ENCODE results near the gene ATPAF2. TPM values are rescaled to one million over a fixed set of nuclear protein-coding genes. Genes with fewer than 3 reads are reported as not detected.

Gene ATPAF2
- total RNA-seq, 1 experiment from 2014 or later, result 18.6 TPM

- intact Hi-C loops (cut with micrococcal nuclease), result loop anchor here (1.0 to 2.0 kb wide), 5 partner anchors 19 to 81 kb away; partner anchors contain the start of genes ATPAF2 and GID4
- CTCF ChIA-PET, result interaction anchor here (0.5 to 0.9 kb wide), 3 partner anchors 11 to 82 kb away, joined by 3 to 5 read pairs (median 3); no protein-coding TSS in a partner anchor
- POLR2A ChIA-PET, result interaction anchor here (0.7 to 2.1 kb wide), 11 partner anchors 12 to 131 kb away, joined by 3 to 22 read pairs (median 7); partner anchors contain the start of gene ATPAF2
- Mint-ChIP-seq H3K36me3 (ENCODE audit: insufficient read depth, unreplicated experiment) (no peaks in the 10 kb centered on the region), H3K27ac (ENCODE audit: low read depth, unreplicated experiment) (peak overlapping the region; percentile 98), H3K9me3 (ENCODE audit: unreplicated experiment) (no peaks in the 10 kb centered on the region), H3K4me1 (ENCODE audit: insufficient read depth, unreplicated experiment) (peaks cover 20% of the 10 kb centered on the region), H3K4me3 (ENCODE audit: unreplicated experiment) (peak overlapping the region; percentile 90), H3K27me3 (ENCODE audit: insufficient read depth, unreplicated experiment) (no peaks in the 10 kb centered on the region)
- no peak for TF ChIP-seq CTCF (IDR thresholded peaks at IDR 0.05; ENCODE audit: unreplicated experiment)
- BruUV-seq (replicated peaks), result no TSS peak
- no peak for DNase-seq (ENCODE audit: unreplicated experiment)
Measured at GRCh38 chr17:17971431-17972125, 67.4 kb downstream of the ATPAF2 start.

- peaks cover 20% of the 10 kb centered on the region for H3K4me1 Mint-ChIP-seq (ENCODE audit: insufficient read depth, unreplicated experiment)
- H3K27ac Mint-ChIP-seq (ENCODE audit: low read depth, unreplicated experiment), result peak overlapping the region; percentile 98
Measured at GRCh38 chr17:17970699-17971430, 68.1 kb downstream of the ATPAF2 start.

More at GRCh38 chr17:17970699-17971430, 68.1 kb downstream of the ATPAF2 start:
- no peaks in the 10 kb centered on the region for H3K27me3 Mint-ChIP-seq (ENCODE audit: insufficient read depth, unreplicated experiment)
- TF ChIP-seq CTCF (IDR thresholded peaks at IDR 0.05; ENCODE audit: unreplicated experiment), result no peak
- TSS peak; percentile 47 for BruUV-seq (replicated peaks)
- DNase-seq (ENCODE audit: unreplicated experiment), result no peak
- no peaks in the 10 kb centered on the region for H3K36me3 Mint-ChIP-seq (ENCODE audit: insufficient read depth, unreplicated experiment)
- intact Hi-C loops (cut with micrococcal nuclease), result no loop called here
- no peaks in the 10 kb centered on the region for H3K9me3 Mint-ChIP-seq (ENCODE audit: unreplicated experiment)
- ChIA-PET POLR2A (interaction anchor here (0.7 to 1.7 kb wide), 5 partner anchors 9 to 70 kb away, joined by 3 to 9 read pairs (median 4); no protein-coding TSS in a partner anchor), CTCF (interaction anchor here (0.5 to 0.7 kb wide), 2 partner anchors 10 to 81 kb away, joined by 3 to 5 read pairs; no protein-coding TSS in a partner anchor)
- peak overlapping the region; percentile 90 for H3K4me3 Mint-ChIP-seq (ENCODE audit: unreplicated experiment)

Other genes starting within 250 kb of the ATPAF2 start
- gene SREBF1, start 202.2 kb downstream of the ATPAF2 start, total RNA-seq (2022), result 87.1 and 91.7 TPM in 2 replicates
- gene TOM1L2, start 66.8 kb downstream of the ATPAF2 start, total RNA-seq (2022), result 34.2 and 44.3 TPM in 2 replicates
- 2.3 and 3.1 TPM in 2 replicates for gene DRC3, start 66.3 kb downstream of the ATPAF2 start, total RNA-seq (2022)
- 9.8 and 11.0 TPM in 2 replicates for gene GID4, start 240 bp upstream of the ATPAF2 start, total RNA-seq (2022)
- gene DRG2, start 48.8 kb upstream of the ATPAF2 start, total RNA-seq (2022), result 33.8 and 39.5 TPM in 2 replicates
- gene MYO15A, start 69.6 kb upstream of the ATPAF2 start, total RNA-seq (2022), result 0.20 and 1.1 TPM in 2 replicates
- gene ALKBH5, start 144.7 kb upstream of the ATPAF2 start, total RNA-seq (2022), result 69.5 and 85.1 TPM in 2 replicates
- 16.4 and 17.4 TPM in 2 replicates for gene LLGL1, start 186.5 kb upstream of the ATPAF2 start, total RNA-seq (2022)
- 564 and 601 TPM in 2 replicates for gene FLII, start 219.6 kb upstream of the ATPAF2 start, total RNA-seq (2022)
- gene MIEF2, start 221.5 kb upstream of the ATPAF2 start, total RNA-seq (2022), result 12.1 and 14.1 TPM in 2 replicates